Mesenchymal stem cell (in vitro differentiated cells and primary cell): ENCODE measurements around the gene DTNB.

Source experiments
- DNase-seq: peaks from one replicate; pipeline ENCODE4 v3.0.0-alpha.2; 2013
- H2AFZ ChIP-seq: one replicate; pipeline ENCODE4 v1.6.1; 2013; ENCODE audit warnings: low read depth, mild to moderate bottlenecking, control low read depth, inconsistent platforms, low read length, moderate library complexity
- H2AK5ac ChIP-seq: 2 replicates; pipeline ENCODE4 v1.6.1; 2013; ENCODE audit warnings: low read length, moderate library complexity, mild to moderate bottlenecking, inconsistent platforms; ENCODE audit not compliant: severe bottlenecking
- H2BK120ac ChIP-seq: one replicate; pipeline ENCODE4 v1.6.1; 2013; ENCODE audit warnings: low read depth, mild to moderate bottlenecking, inconsistent platforms, low read length, moderate library complexity
- H2BK12ac ChIP-seq, 2 experiments: one replicate each; pipeline ENCODE4 v1.6.1; 2013; ENCODE audit warnings: inconsistent platforms in 2 of 2, low read length in 2 of 2, mild to moderate bottlenecking in 2 of 2, moderate library complexity in 2 of 2, control low read depth in 1 of 2
- H2BK15ac ChIP-seq: one replicate; pipeline ENCODE4 v1.6.1; 2013; ENCODE audit warnings: mild to moderate bottlenecking, low read depth, inconsistent platforms; ENCODE audit not compliant: poor library complexity, severe bottlenecking
- H2BK5ac ChIP-seq: 2 replicates; pipeline ENCODE4 v1.6.1; 2013; ENCODE audit warnings: low read depth, mild to moderate bottlenecking, low read length, control low read depth, inconsistent platforms; ENCODE audit not compliant: poor library complexity, severe bottlenecking
- H3K14ac ChIP-seq, 2 experiments: one replicate each; pipeline ENCODE4 v1.6.1; 2013; ENCODE audit warnings: inconsistent platforms in 2 of 2, low read length in 2 of 2, control low read depth in 1 of 2, mild to moderate bottlenecking in 1 of 2, moderate library complexity in 1 of 2
- H3K18ac ChIP-seq, 2 experiments: one replicate each; pipeline ENCODE4 v1.6.1; 2013; ENCODE audit warnings: inconsistent platforms in 2 of 2, low read length in 2 of 2, control low read depth in 1 of 2, low read depth in 1 of 2, mild to moderate bottlenecking in 1 of 2
- H3K23ac ChIP-seq, 2 experiments: one replicate each; pipeline ENCODE4 v1.6.1; 2013; ENCODE audit warnings: inconsistent platforms in 2 of 2, low read length in 2 of 2, mild to moderate bottlenecking in 2 of 2, moderate library complexity in 2 of 2, control low read depth in 1 of 2
- H3K27ac ChIP-seq: 2 replicates; pipeline ENCODE4 v1.5.1; 2013; ENCODE audit warnings: mild to moderate bottlenecking, moderate library complexity, low read length, control low read depth, inconsistent platforms; ENCODE audit not compliant: poor library complexity, severe bottlenecking
- H3K27me3 ChIP-seq, 2 experiments: 2 replicates each; pipeline versions ENCODE4 v1.6.1 to v1.7.0; 2013; ENCODE audit warnings: low read length in 2 of 2, mild to moderate bottlenecking in 2 of 2, moderate library complexity in 2 of 2, control low read depth in 1 of 2, inconsistent platforms in 1 of 2; ENCODE audit not compliant: control insufficient read depth in 1 of 2, insufficient read depth in 1 of 2
- H3K36me3 ChIP-seq, 2 experiments: 2 replicates each; pipeline versions ENCODE4 v1.6.1 to v1.7.0; 2013; ENCODE audit warnings: low read length in 2 of 2, control low read depth in 1 of 2, inconsistent platforms in 1 of 2, low read depth in 1 of 2, mild to moderate bottlenecking in 1 of 2; ENCODE audit not compliant: insufficient read depth in 2 of 2, control insufficient read depth in 1 of 2
- H3K4ac ChIP-seq, 2 experiments: one replicate each; pipeline ENCODE4 v1.6.1; 2013; ENCODE audit warnings: inconsistent platforms in 2 of 2, low read length in 2 of 2, mild to moderate bottlenecking in 2 of 2, moderate library complexity in 2 of 2, control low read depth in 1 of 2, low read depth in 1 of 2
- H3K4me1 ChIP-seq: 2 replicates; pipeline ENCODE4 v1.6.1; 2013; ENCODE audit warnings: low read depth, low read length, control low read depth; ENCODE audit not compliant: control insufficient read depth, insufficient read depth
- H3K4me2 ChIP-seq: 2 replicates; pipeline ENCODE4 v1.6.1; 2013; ENCODE audit warnings: low read length, mild to moderate bottlenecking, inconsistent platforms; ENCODE audit not compliant: poor library complexity, severe bottlenecking
- H3K4me3 ChIP-seq, 2 experiments: 2 replicates each; pipeline versions ENCODE4 v1.5.1 to v1.7.0; 2013; ENCODE audit warnings: low read length in 2 of 2, mild to moderate bottlenecking in 2 of 2, control low read depth in 1 of 2, low read depth in 1 of 2; ENCODE audit not compliant: insufficient read depth in 1 of 2
- H3K79me1 ChIP-seq: replicated peaks from 2 replicates; pipeline ENCODE4 v1.6.1; 2013; ENCODE audit warnings: mild to moderate bottlenecking, control low read depth, low read length, inconsistent platforms; ENCODE audit not compliant: poor library complexity, severe bottlenecking
- H3K9ac ChIP-seq: 2 replicates; pipeline ENCODE4 v1.7.0; 2013; ENCODE audit warnings: mild to moderate bottlenecking, low read length, moderate library complexity
- H3K9me3 ChIP-seq: 2 replicates; pipeline ENCODE4 v1.7.0; 2013; ENCODE audit warnings: mild to moderate bottlenecking, low read length; ENCODE audit not compliant: control insufficient read depth
- H4K8ac ChIP-seq: one replicate; pipeline ENCODE4 v1.6.1; 2013; ENCODE audit warnings: inconsistent platforms, mild to moderate bottlenecking, low read length, moderate library complexity
- H4K91ac ChIP-seq: one replicate; pipeline ENCODE4 v1.6.1; 2013; ENCODE audit warnings: mild to moderate bottlenecking, low read length, inconsistent platforms
- WGBS: methylation state at CpG from one replicate; pipeline ENCODE4 v1.1.7; 2013; ENCODE audit warnings: mixed read lengths; 5-methylcytosine and 5-hydroxymethylcytosine counted together

Gene DTNB

GRCh38 chr2:25699216-25699615 lies 25.8 kb upstream of the DTNB start:
- peaks cover 4 to 42% of the 10 kb centered on the region in 2 experiments for H3K27me3 ChIP-seq
- H2AFZ ChIP-seq, result no peak overlapping the region
- no peaks in the 10 kb centered on the region for H3K36me3 ChIP-seq
- H3K27ac ChIP-seq, result no peak overlapping the region
- H3K4me2 ChIP-seq, result no peak overlapping the region
- H4K91ac ChIP-seq, result no peak overlapping the region
- no peak overlapping the region for H3K4ac ChIP-seq
- WGBS, result 90% methylated on average over 7 of the region's 7 CpGs
- H3K9me3 ChIP-seq, result no peaks in the 10 kb centered on the region
- H3K9ac ChIP-seq, result no peak overlapping the region
- no peak overlapping the region for H2AK5ac ChIP-seq
- H2BK15ac ChIP-seq, result no peak overlapping the region
- H2BK120ac ChIP-seq, result no peak overlapping the region
- no peak overlapping the region for H2BK5ac ChIP-seq
- H3K4me1 ChIP-seq, result peaks cover 10% of the 10 kb centered on the region
- no peak overlapping the region for H3K23ac ChIP-seq
- no peak overlapping the region for H3K18ac ChIP-seq
- no peak for DNase-seq
- no peaks in the 10 kb centered on the region for H3K79me1 ChIP-seq
- no peak overlapping the region for H3K14ac ChIP-seq
- H3K4me3 ChIP-seq, result no peak overlapping the region
- H2BK12ac ChIP-seq, result peak overlapping the region in 1 of 2 experiments; percentile 10
- no peak overlapping the region for H4K8ac ChIP-seq

- no peak overlapping the region for H2BK120ac ChIP-seq
- H2BK12ac ChIP-seq, result no peak overlapping the region
- H2BK5ac ChIP-seq, result no peak overlapping the region
- H3K27me3 ChIP-seq, result peaks cover 4 to 42% of the 10 kb centered on the region in 2 experiments
- no peak overlapping the region for H2AK5ac ChIP-seq
- H3K4me1 ChIP-seq, result peaks cover 10% of the 10 kb centered on the region
- H3K4me2 ChIP-seq, result no peak overlapping the region
- H3K27ac ChIP-seq, result no peak overlapping the region
- no peak overlapping the region for H3K18ac ChIP-seq
- no peak overlapping the region for H2AFZ ChIP-seq
- no peak overlapping the region for H3K4me3 ChIP-seq
- H3K9ac ChIP-seq, result no peak overlapping the region
- H2BK15ac ChIP-seq, result no peak overlapping the region
- no peaks in the 10 kb centered on the region for H3K79me1 ChIP-seq
- no peak overlapping the region for H3K14ac ChIP-seq
- no peaks in the 10 kb centered on the region for H3K36me3 ChIP-seq
- no peaks in the 10 kb centered on the region for H3K9me3 ChIP-seq
- H3K23ac ChIP-seq, result no peak overlapping the region
- no peak overlapping the region for H3K4ac ChIP-seq
- no peak overlapping the region for H4K8ac ChIP-seq
- peak; percentile 32 for DNase-seq
- no peak overlapping the region for H4K91ac ChIP-seq
These were observed 25.4 kb upstream of the DTNB start for GRCh38 chr2:25698752-25699151.

DNA sequence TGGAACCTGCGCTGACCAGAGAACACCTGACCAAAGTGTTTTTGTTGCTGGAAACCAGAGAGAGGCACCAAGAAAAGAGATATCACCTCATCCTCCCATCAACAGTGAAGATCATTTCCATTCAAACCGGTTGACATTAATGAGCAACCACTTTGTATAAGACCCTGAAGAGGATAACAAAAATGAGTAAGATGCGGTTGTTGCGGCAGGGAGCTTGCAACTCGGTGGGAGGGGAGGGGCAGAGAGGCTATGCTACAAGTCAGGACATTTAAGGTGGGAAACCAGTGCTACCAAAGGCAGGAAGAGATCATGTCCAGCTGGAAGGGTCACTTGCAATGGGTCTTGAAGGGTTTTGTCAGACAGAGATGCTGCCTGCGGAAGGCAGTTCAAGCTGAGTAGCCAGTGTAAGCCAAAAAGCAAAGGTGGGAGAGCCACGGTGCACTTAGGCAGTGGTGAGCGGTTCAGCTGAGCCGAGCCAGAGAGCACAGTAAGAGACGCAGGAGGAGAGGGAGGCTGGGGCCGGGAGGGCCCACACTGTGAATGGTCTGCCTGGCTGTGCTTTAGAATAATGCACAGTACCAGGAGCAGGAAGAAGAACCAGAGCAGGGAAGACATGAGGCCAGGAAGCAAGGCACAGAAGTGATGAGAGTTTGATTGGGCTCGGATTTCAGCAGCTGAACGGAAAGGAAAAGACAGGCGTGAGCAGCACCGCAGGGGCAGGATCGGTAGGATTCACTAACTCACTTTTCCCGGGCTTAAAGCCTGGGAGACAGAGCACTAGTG lies 24.4 kb upstream of the DTNB start:
- H3K4me2 ChIP-seq, result no peak overlapping the region
- H2AK5ac ChIP-seq, result no peak overlapping the region
- 42% methylated on average over 17 of the region's 17 CpGs for WGBS
- H2AFZ ChIP-seq, result peak overlapping the region; percentile 73
- H3K79me1 ChIP-seq, result no peaks in the 10 kb centered on the region
- H2BK15ac ChIP-seq, result no peak overlapping the region
- H3K27ac ChIP-seq, result no peak overlapping the region
- H3K4me1 ChIP-seq, result peaks cover 10% of the 10 kb centered on the region
- no peak overlapping the region for H2BK12ac ChIP-seq
- no peak overlapping the region for H3K18ac ChIP-seq
- H2BK120ac ChIP-seq, result no peak overlapping the region
- H3K4me3 ChIP-seq, result peak overlapping the region in 1 of 2 experiments; percentile 44
- no peaks in the 10 kb centered on the region for H3K9me3 ChIP-seq
- DNase-seq, result no peak
- H4K91ac ChIP-seq, result no peak overlapping the region
- no peaks in the 10 kb centered on the region for H3K36me3 ChIP-seq
- H2BK5ac ChIP-seq, result no peak overlapping the region
- no peak overlapping the region for H3K4ac ChIP-seq
- peak overlapping the region; percentile 65 for H4K8ac ChIP-seq
- no peak overlapping the region for H3K23ac ChIP-seq
- H3K9ac ChIP-seq, result no peak overlapping the region
- peak overlapping the region in 1 of 2 experiments; percentile 62 for H3K14ac ChIP-seq
- H3K27me3 ChIP-seq, result peaks cover 4 to 42% of the 10 kb centered on the region in 2 experiments

DNA sequence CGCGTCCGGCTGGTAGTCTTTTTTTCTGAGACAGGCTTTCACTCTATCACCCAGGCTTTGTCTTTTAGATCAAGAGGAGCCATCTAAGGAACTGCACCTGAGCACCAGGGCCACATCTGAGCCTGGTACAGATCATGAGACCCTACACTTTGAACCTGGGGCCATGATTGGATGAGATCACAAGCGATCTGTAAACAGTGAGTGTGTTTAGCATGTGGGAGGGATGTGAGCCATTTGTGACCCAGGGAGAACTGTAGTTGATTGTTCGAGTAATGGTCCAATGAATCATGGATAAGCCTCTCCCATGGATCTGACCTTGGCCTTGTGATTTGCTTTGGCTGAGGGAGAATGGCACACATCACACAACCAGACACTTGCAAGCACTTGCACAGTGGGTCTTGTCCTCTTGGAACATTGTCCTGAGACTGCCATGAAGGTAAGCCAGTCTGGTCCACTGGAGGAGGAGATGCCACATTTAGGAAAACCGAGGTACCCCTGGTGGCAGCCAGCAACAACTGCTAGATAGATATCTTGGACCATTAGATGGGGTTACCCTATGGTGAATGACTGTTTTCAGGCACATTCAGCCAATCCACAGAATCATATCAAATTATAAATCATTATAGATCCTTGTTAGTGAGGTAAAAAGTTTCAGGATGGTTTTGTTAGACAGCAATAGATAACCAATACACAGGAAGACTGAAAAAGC lies 19.5 kb upstream of the DTNB start:
- WGBS, result 91% methylated on average over 5 of the region's 6 CpGs
- no peak overlapping the region for H4K8ac ChIP-seq

More for the DNA sequence above, 19.5 kb upstream of the DTNB start:
- no peak overlapping the region for H2BK15ac ChIP-seq
- H4K91ac ChIP-seq, result no peak overlapping the region
- peaks cover 4% of the 10 kb centered on the region for H3K4me1 ChIP-seq
- no peak overlapping the region for H2BK5ac ChIP-seq
- H3K9me3 ChIP-seq, result no peaks in the 10 kb centered on the region
- H2AFZ ChIP-seq, result no peak overlapping the region
- no peak overlapping the region for H2BK12ac ChIP-seq
- H3K79me1 ChIP-seq, result no peaks in the 10 kb centered on the region
- no peak overlapping the region for H3K14ac ChIP-seq
- no peak for DNase-seq
- H3K27me3 ChIP-seq, result peaks cover 4 to 17% of the 10 kb centered on the region in 2 experiments
- H3K4me3 ChIP-seq, result no peak overlapping the region
- H3K27ac ChIP-seq, result no peak overlapping the region
- no peak overlapping the region for H3K23ac ChIP-seq
- no peak overlapping the region for H3K4ac ChIP-seq
- no peak overlapping the region for H3K18ac ChIP-seq
- no peak overlapping the region for H2AK5ac ChIP-seq
- no peaks in the 10 kb centered on the region for H3K36me3 ChIP-seq
- no peak overlapping the region for H2BK120ac ChIP-seq
- H3K9ac ChIP-seq, result no peak overlapping the region
- H3K4me2 ChIP-seq, result no peak overlapping the region
